HL-60 (cell line): ENCODE measurements around the gene MDFIC.

ENCODE experiments used
- DNase-seq, 2 experiments: peaks; one replicate each; pipeline ENCODE4 v3.0.0-alpha.2; 2010 to 2020; ENCODE audit warnings: low read depth in 1 of 2, low spot score in 1 of 2
- H3K27ac ChIP-seq: fragments of 250-450 bp; sonication (Bioruptor Pico); replicated peaks from 2 replicates; pipeline ENCODE4 v1.5.1; 2020; ENCODE audit warnings: mild to moderate bottlenecking, moderate library complexity
- H3K27me3 ChIP-seq: fragments of 250-450 bp; sonication (Bioruptor Pico); 2 replicates; pipeline ENCODE4 v1.5.1; 2021; ENCODE audit warnings: mild to moderate bottlenecking, moderate library complexity; ENCODE audit not compliant: insufficient read depth, poor library complexity, severe bottlenecking
- H3K4me3 ChIP-seq: replicated peaks from 2 replicates; pipeline ENCODE4 v1.5.1; 2011; ENCODE audit warnings: mild to moderate bottlenecking, control low read depth, low read length; ENCODE audit not compliant: insufficient read depth
- CTCF ChIP-seq: IDR thresholded peaks from one replicate; pipeline ENCODE4 v1.5.1; 2011; ENCODE audit warnings: low read length, control low read depth, inconsistent platforms; ENCODE audit not compliant: insufficient read depth
- GABPA ChIP-seq: IDR thresholded peaks from 2 replicates; pipeline ENCODE4 v1.6.1; 2012; ENCODE audit warnings: low read depth
- POLR2AphosphoS5 ChIP-seq: IDR thresholded peaks from 2 replicates; pipeline ENCODE4 v1.6.1; 2012; ENCODE audit warnings: low read depth
- REST ChIP-seq: IDR thresholded peaks from 2 replicates; pipeline ENCODE4 v1.6.1; 2012; ENCODE audit warnings: low read depth; ENCODE audit not compliant: insufficient replicate concordance
- SPI1 ChIP-seq: IDR thresholded peaks from 2 replicates; pipeline ENCODE4 v1.6.1; 2012; ENCODE audit warnings: low read depth, mild to moderate bottlenecking, borderline replicate concordance

The MDFIC gene

GRCh38 chr7:114976666-114977065 lies 54.8 kb downstream of the MDFIC start:
- H3K4me3 ChIP-seq: no peak overlapping the region
- TF ChIP-seq POLR2AphosphoS5: no peak
- no peak for TF ChIP-seq GABPA
- no peak for TF ChIP-seq CTCF
- TF ChIP-seq SPI1: no peak
- no peak for TF ChIP-seq REST
- no peaks in the 10 kb centered on the region for H3K27me3 ChIP-seq
- DNase-seq: no peak
- H3K27ac ChIP-seq: no peak overlapping the region

- DNase-seq: no peak
- Histone ChIP-seq H3K27ac (no peak overlapping the region), H3K27me3 (no peaks in the 10 kb centered on the region), H3K4me3 (no peak overlapping the region)
- no peak for TF ChIP-seq SPI1
- no peak for TF ChIP-seq POLR2AphosphoS5
- no peak for TF ChIP-seq REST
- no peak for TF ChIP-seq CTCF
Observed at GRCh38 chr7:114977277-114977676, 55.4 kb downstream of the MDFIC start.

GRCh38 chr7:114979388-114979787 lies 57.5 kb downstream of the MDFIC start:
- Histone ChIP-seq H3K4me3 (no peak overlapping the region), H3K27me3 (no peaks in the 10 kb centered on the region), H3K27ac (no peak overlapping the region)
- no peak for DNase-seq
- TF ChIP-seq REST: no peak

- Histone ChIP-seq H3K27me3 (no peaks in the 10 kb centered on the region), H3K4me3 (no peak overlapping the region), H3K27ac (no peak overlapping the region)
- DNase-seq: no peak
- TF ChIP-seq REST (no peak), SPI1 (no peak), CTCF (no peak), POLR2AphosphoS5 (no peak), GABPA (no peak)
Observed at GRCh38 chr7:114979803-114980507, 58.1 kb downstream of the MDFIC start.
